ENCODE measurements around the gene ADK.

ADK gene

GRCh38 chr10:74753442-74754211 lies 602.6 kb downstream of the ADK start:
- no peak for DNase-seq

- no peak for DNase-seq
Observed at GRCh38 chr10:74754381-74754821, 603.4 kb downstream of the ADK start.

- no peak for DNase-seq
Observed at GRCh38 chr10:74755273-74755672, 604.3 kb downstream of the ADK start.

Measured in activated T-cell treated with anti-CD3 and anti-CD28 coated beads, Interleukin-2, amount 50 U/mL, for 48 hours (primary cell).